IMR-90 (cell line): ENCODE results near the gene DMRT1. TPM values are rescaled to one million over a fixed set of nuclear protein-coding genes. Genes with fewer than 3 reads are reported as not detected.

Source experiments
- ATAC-seq: fragments of 200-7000 bp; cut with Tn5 transposase; 2 replicates; pipeline ENCODE4 v1.9.1; 2020; ENCODE audit warnings: low read depth, mild to moderate bottlenecking, moderate library complexity
- BruUV-seq: library from RNA; stranded (reverse); fragments of 400-500 nt; replicated peaks from 2 replicates; lab custom pipeline; 2021; lab: Mats Ljungman, UMichigan
- CTCF ChIA-PET: fragments of 300-600 bp; formaldehyde crosslinking; extraction: SDS; loops from one replicate; lab custom pipeline; 2021; ENCODE audit warnings: antibody characterized with exemption; lab: Yijun Ruan, JAX
- POLR2A ChIA-PET: fragments of 300-600 bp; sonication (Branson Sonifier 250); formaldehyde crosslinking; loops from one replicate; lab custom pipeline; 2022; ENCODE audit warnings: antibody characterized with exemption; ENCODE audit not compliant: unreplicated experiment; lab: Charles Lee
- DNase-seq: peaks from one replicate; pipeline ENCODE4 v3.0.0; 2013
- H2AFZ ChIP-seq: replicated peaks from 2 replicates; pipeline ENCODE3; 2013; ENCODE audit warnings: low read length, mild to moderate bottlenecking; ENCODE audit not compliant: poor library complexity
- H2AK5ac ChIP-seq: 2 replicates; pipeline ENCODE4 v1.6.1; 2013; ENCODE audit warnings: low read depth, low read length, inconsistent platforms
- H2AK9ac ChIP-seq: replicated peaks from 2 replicates; pipeline ENCODE3; 2013; ENCODE audit warnings: mild to moderate bottlenecking, low read depth, low read length, moderate library complexity; ENCODE audit not compliant: poor library complexity
- H2BK120ac ChIP-seq: 2 replicates; pipeline ENCODE4 v1.6.1; 2013; ENCODE audit warnings: low read depth, low read length, inconsistent platforms
- H2BK15ac ChIP-seq: 3 replicates; pipeline ENCODE4 v1.6.1; 2013; ENCODE audit warnings: low read depth, low read length, inconsistent platforms
- H2BK20ac ChIP-seq: 2 replicates; pipeline ENCODE4 v1.6.1; 2013; ENCODE audit warnings: low read depth, mild to moderate bottlenecking, inconsistent platforms, low read length, moderate library complexity
- H2BK5ac ChIP-seq: 2 replicates; pipeline ENCODE4 v1.6.1; 2013; ENCODE audit warnings: mild to moderate bottlenecking, low read depth, low read length, inconsistent platforms; ENCODE audit not compliant: poor library complexity, severe bottlenecking
- H3K14ac ChIP-seq: replicated peaks from 2 replicates; pipeline ENCODE4 v1.6.1; 2013; ENCODE audit warnings: low read depth, low read length, inconsistent platforms
- H3K18ac ChIP-seq: 2 replicates; pipeline ENCODE4 v1.6.1; 2013; ENCODE audit warnings: low read depth, low read length, control low read depth
- H3K23ac ChIP-seq: 2 replicates; pipeline ENCODE4 v1.6.1; 2013; ENCODE audit warnings: low read depth, low read length, inconsistent platforms
- H3K27ac ChIP-seq: 2 replicates; pipeline ENCODE4 v1.5.1; 2013; ENCODE audit warnings: mild to moderate bottlenecking, control low read depth, low read length; ENCODE audit not compliant: insufficient read depth
- H3K27me3 ChIP-seq: 2 replicates; pipeline ENCODE4 v1.6.1; 2013; ENCODE audit warnings: low read length; ENCODE audit not compliant: control insufficient read depth, insufficient read depth
- H3K36me3 ChIP-seq: 2 replicates; pipeline ENCODE4 v1.6.1; 2013; ENCODE audit warnings: low read length, mixed read lengths; ENCODE audit not compliant: control insufficient read depth, insufficient read depth
- H3K4ac ChIP-seq: 2 replicates; pipeline ENCODE4 v1.6.1; 2013; ENCODE audit warnings: low read depth, low read length, inconsistent platforms
- H3K4me1 ChIP-seq: 2 replicates; pipeline ENCODE4 v1.6.1; 2013; ENCODE audit warnings: low read length, mixed read lengths; ENCODE audit not compliant: control insufficient read depth, insufficient read depth
- H3K4me2 ChIP-seq: 2 replicates; pipeline ENCODE4 v1.6.1; 2013; ENCODE audit warnings: low read depth, mild to moderate bottlenecking, control low read depth, low read length, moderate library complexity
- H3K4me3 ChIP-seq: 2 replicates; pipeline ENCODE4 v1.5.1; 2013; ENCODE audit warnings: low read depth, mild to moderate bottlenecking, control low read depth, low read length, moderate library complexity; ENCODE audit not compliant: insufficient read depth
- H3K56ac ChIP-seq: 2 replicates; pipeline ENCODE4 v1.6.1; 2013; ENCODE audit warnings: low read length, inconsistent platforms; ENCODE audit not compliant: insufficient read depth; ENCODE audit errors: extremely low read depth
- H3K79me1 ChIP-seq, 2 experiments: 2 replicates each; pipeline ENCODE4 v1.6.1; 2013; ENCODE audit warnings: low read length in 2 of 2, inconsistent platforms in 1 of 2, low read depth in 1 of 2
- H3K9ac ChIP-seq: 2 replicates; pipeline ENCODE4 v1.6.1; 2013; ENCODE audit warnings: low read depth, low read length, control low read depth
- H3K9me1 ChIP-seq: 2 replicates; pipeline ENCODE4 v1.6.1; 2013; ENCODE audit warnings: low read length, inconsistent platforms; ENCODE audit not compliant: insufficient read depth
- H3K9me3 ChIP-seq: 2 replicates; pipeline ENCODE4 v1.6.1; 2013; ENCODE audit warnings: low read length; ENCODE audit not compliant: control insufficient read depth, insufficient read depth
- H4K20me1 ChIP-seq: 2 replicates; pipeline ENCODE4 v1.6.1; 2013; ENCODE audit warnings: low read length, inconsistent platforms; ENCODE audit not compliant: insufficient read depth
- H4K5ac ChIP-seq: 2 replicates; pipeline ENCODE4 v1.6.1; 2013; ENCODE audit warnings: mild to moderate bottlenecking, low read depth, low read length, control low read depth
- H4K8ac ChIP-seq, 2 experiments: 2 replicates each; pipeline ENCODE4 v1.6.1; 2013; ENCODE audit warnings: low read depth in 2 of 2, low read length in 2 of 2, control low read depth in 1 of 2, inconsistent platforms in 1 of 2
- H4K91ac ChIP-seq: 2 replicates; pipeline ENCODE4 v1.6.1; 2013; ENCODE audit warnings: low read depth, low read length, inconsistent platforms; ENCODE audit not compliant: insufficient read depth
- CTCF ChIP-seq: conservative IDR thresholded peaks from 2 replicates; pipeline ENCODE4 v1.5.1; 2012; ENCODE audit warnings: mild to moderate bottlenecking, low read depth, low read length, improper control_type of control experiment
- MAFK ChIP-seq: IDR thresholded peaks from 2 replicates; pipeline ENCODE4 v1.6.1; 2012; ENCODE audit warnings: low read depth, low read length, improper control_type of control experiment
- RCOR1 ChIP-seq: IDR thresholded peaks from 2 replicates; pipeline ENCODE4 v1.6.1; 2012; ENCODE audit warnings: mild to moderate bottlenecking, low read length, improper control_type of control experiment; ENCODE audit not compliant: insufficient replicate concordance
- RFX5 ChIP-seq: IDR thresholded peaks from 2 replicates; pipeline ENCODE4 v1.8.0; 2012; ENCODE audit warnings: low read depth, mild to moderate bottlenecking, low read length, moderate library complexity
- WGBS, 2 experiments: methylation state at CpG; one replicate each; pipeline versions ENCODE4 v1.1.5 to v1.1.7; 2013; ENCODE audit warnings: missing lambda C conversion rate in 2 of 2; ENCODE audit not compliant: insufficient read length in 1 of 2; ENCODE audit errors: extremely low coverage in 2 of 2; 5-methylcytosine and 5-hydroxymethylcytosine counted together
- dilution Hi-C: fragments of 300-500 bp; cut with HindIII; formaldehyde crosslinking; loops from one replicate; pipeline ENCODE4 v1.14.3; 2018; ENCODE audit warnings: low sequenced_read_pairs; ENCODE audit not compliant: unreplicated experiment
- in situ Hi-C: fragments of 300-500 bp; cut with MboI; formaldehyde crosslinking; loops from 3 replicates; pipeline ENCODE4 v1.14.3; 2019; ENCODE audit warnings: low sequenced_read_pairs, inconsistent platforms, mixed read lengths
- intact Hi-C: fragments of 100-400 bp; cut with micrococcal nuclease; formaldehyde crosslinking; loops from 2 replicates; pipeline ENCODE4 v1.10.0; 2022
- polyA plus RNA-seq, 3 experiments: library from polyadenylated mRNA; depleted of rRNA; stranded (reverse); fragments of >200 nt; gene quantifications; 2 replicates each; pipeline ENCODE4 v1.2.3, GENCODE V29; 2012; ENCODE audit warnings: low replicate concordance in 1 of 3
- total RNA-seq: library from RNA; depleted of rRNA; stranded (reverse); fragments of >200 nt; gene quantifications from 2 replicates; pipeline ENCODE4 v1.2.3, GENCODE V29; 2012

DMRT1 gene
- total and polyA plus RNA-seq, 2 of the 4 experiments (the other 2 are of a cell fraction): not detected

- no peak overlapping the region for H2AK5ac ChIP-seq
- no peak overlapping the region for H2AK9ac ChIP-seq
- intact Hi-C loops (no loop called here), dilution Hi-C loops (no loop called here), in situ Hi-C loops (no loop called here)
- no peaks in the 10 kb centered on the region for H3K36me3 ChIP-seq
- H3K9ac ChIP-seq: no peak overlapping the region
- CTCF ChIA-PET: no interaction called here
- POLR2A ChIA-PET: no interaction called here
- no peak overlapping the region for H4K5ac ChIP-seq
- no peak overlapping the region for H4K8ac ChIP-seq
- no peak overlapping the region for H3K4ac ChIP-seq
- no peak overlapping the region for H2BK120ac ChIP-seq
- no peaks in the 10 kb centered on the region for H3K27me3 ChIP-seq
- no peaks in the 10 kb centered on the region for H3K9me3 ChIP-seq
- no peak overlapping the region for H3K18ac ChIP-seq
- H4K20me1 ChIP-seq: no peaks in the 10 kb centered on the region
- TF ChIP-seq MAFK (no peak), RCOR1 (no peak), CTCF (no peak), RFX5 (no peak)
- H2BK5ac ChIP-seq: no peak overlapping the region
- no peak overlapping the region for H3K4me2 ChIP-seq
- no peaks in the 10 kb centered on the region for H3K79me1 ChIP-seq
- no peak overlapping the region for H3K56ac ChIP-seq
- no peak overlapping the region for H3K23ac ChIP-seq
- H4K91ac ChIP-seq: no peak overlapping the region
- no peak for DNase-seq
- H2AFZ ChIP-seq: no peak overlapping the region
- no peak overlapping the region for H3K27ac ChIP-seq
- H2BK20ac ChIP-seq: no peak overlapping the region
- no CpG with 5 or more reads among the region's 2 CpGs for WGBS, 2 experiments
- no peak overlapping the region for H2BK15ac ChIP-seq
- no peaks in the 10 kb centered on the region for H3K9me1 ChIP-seq
- BruUV-seq: no TSS peak
- H3K4me3 ChIP-seq: no peak overlapping the region
- no peaks in the 10 kb centered on the region for H3K4me1 ChIP-seq
- ATAC-seq: no peak
- H3K14ac ChIP-seq: no peak overlapping the region
Observed at GRCh38 chr9:1014640-1015039, 173.1 kb downstream of the DMRT1 start.
